ENCODE measurements around the gene ATP11A.

The ATP11A gene

DNA sequence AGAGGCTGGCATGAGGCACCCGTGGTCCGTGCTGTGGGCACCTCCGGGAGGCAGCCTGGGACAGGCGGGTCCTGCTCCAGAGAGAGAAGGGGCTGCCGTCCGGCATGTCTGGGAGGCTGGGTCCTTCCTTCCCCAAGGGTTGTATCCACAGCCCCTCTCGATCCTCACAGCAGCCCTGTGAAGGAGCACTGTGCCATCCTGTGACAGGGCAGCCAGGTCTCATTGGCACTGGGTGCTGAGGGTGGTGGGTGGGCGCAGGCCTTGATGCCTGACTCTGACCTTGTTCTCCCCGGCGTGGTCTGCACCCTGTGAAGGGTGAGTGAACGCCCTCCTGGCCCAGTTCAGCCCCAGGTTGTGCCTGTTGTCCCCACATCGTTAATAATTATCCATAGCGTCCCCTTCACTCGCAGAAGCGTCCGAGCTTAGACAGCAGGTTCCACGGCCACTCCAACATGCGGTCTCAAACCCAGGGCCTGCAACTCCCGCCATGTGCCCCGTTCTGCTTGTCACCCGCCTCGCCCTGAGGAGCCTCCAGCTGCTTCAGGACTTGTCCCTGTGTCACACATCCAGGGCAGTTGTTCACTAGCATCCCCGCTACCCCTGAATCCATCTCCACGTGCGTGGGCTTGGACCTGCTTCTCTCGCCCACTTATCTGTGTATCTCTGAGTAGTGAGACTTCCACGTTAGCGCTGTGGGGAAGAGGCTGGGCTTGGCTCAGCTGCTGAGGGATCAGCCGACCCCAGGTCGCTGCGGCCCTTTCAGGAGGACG, 10.6 kb downstream of the ATP11A start:
- DNase-seq (ENCODE audit: low read depth, low spot score), result no peak
- H3K9ac ChIP-seq (ENCODE audit: insufficient read length, low read depth), result no peak overlapping the region
- no peak overlapping the region for H3K4me3 ChIP-seq (ENCODE audit: insufficient read length, low read depth)
- no peak for TF ChIP-seq ZNF274 (IDR thresholded peaks at IDR 0.05; ENCODE audit: low read depth, low read length)
- TF ChIP-seq YY1 (IDR thresholded peaks at IDR 0.05; ENCODE audit: insufficient read depth, insufficient read length), result no peak
- TF ChIP-seq SUZ12 (IDR thresholded peaks at IDR 0.05; ENCODE audit: extremely low read depth, insufficient read depth, insufficient read length), result no peak
- H3K36me3 ChIP-seq (ENCODE audit: insufficient read depth, insufficient read length, low read length), result peaks cover 14% of the 10 kb centered on the region
- no peaks in the 10 kb centered on the region for H3K9me3 ChIP-seq (ENCODE audit: insufficient read depth, low read length)
- H3K4me1 ChIP-seq (ENCODE audit: insufficient read depth, insufficient read length), result peaks cover 13% of the 10 kb centered on the region
- H3K27me3 ChIP-seq (ENCODE audit: insufficient read depth, insufficient read length), result no peaks in the 10 kb centered on the region

DNA sequence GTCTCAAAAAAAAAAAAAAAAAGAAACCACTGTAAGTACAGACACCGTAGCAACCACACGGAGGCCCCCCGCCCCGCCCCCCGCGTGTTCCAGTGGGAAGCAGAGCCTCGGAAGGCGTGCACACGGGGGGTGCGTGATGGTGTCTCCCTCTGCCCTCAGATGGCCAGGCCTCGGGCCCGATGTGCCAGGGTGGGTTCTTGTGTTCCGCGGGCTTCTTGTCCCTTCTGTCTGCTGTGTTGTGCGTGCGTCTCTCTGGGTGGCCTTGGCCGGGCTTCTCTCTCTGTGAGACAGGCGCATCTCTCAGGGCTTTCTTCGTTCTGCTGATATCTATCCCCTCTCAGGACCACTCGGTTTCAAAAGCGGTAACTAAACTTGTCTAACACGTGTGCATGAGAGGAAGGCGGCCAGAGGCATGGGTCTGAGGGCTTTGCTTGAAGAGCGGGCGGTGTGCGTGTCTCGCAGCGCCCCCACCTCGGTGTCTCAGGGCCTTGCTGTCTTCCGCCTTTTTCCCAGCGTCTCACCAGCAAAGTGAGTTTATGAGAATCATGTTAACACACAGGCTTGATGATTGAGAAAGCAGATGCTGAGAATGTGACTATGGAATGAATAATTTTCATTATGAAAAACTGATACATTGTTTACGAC, 12.6 kb downstream of the ATP11A start:
- DNase-seq (ENCODE audit: low read depth, low spot score), result no peak
- no peak overlapping the region for H3K9ac ChIP-seq (ENCODE audit: insufficient read length, low read depth)

DNA sequence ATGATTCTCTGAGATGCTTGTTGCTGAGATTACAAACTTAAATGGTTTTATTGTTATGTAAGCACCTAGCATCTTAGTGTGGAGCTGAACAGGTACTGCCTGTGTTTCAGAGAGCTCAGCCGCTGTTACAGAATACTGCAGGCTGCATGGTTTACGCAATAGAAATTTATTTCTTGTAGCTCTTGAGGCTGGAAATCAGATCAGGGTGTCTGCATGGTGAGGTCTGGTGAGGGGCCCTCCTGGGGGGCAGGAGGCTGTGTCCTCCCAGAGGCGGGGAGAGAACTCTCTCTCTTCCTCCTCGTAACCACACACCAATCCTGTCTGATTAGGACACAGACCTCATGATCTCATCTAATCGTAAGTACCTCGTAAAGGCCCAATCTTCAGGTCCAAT, 13.1 kb downstream of the ATP11A start:
- Histone ChIP-seq H3K9ac (ENCODE audit: insufficient read length, low read depth) (no peak overlapping the region), H3K4me1 (ENCODE audit: insufficient read depth, insufficient read length) (peaks cover 13% of the 10 kb centered on the region), H3K9me3 (ENCODE audit: insufficient read depth, low read length) (no peaks in the 10 kb centered on the region), H3K27me3 (ENCODE audit: insufficient read depth, insufficient read length) (no peaks in the 10 kb centered on the region), H3K4me3 (ENCODE audit: insufficient read length, low read depth) (no peak overlapping the region), H3K36me3 (ENCODE audit: insufficient read depth, insufficient read length, low read length) (peaks cover 7% of the 10 kb centered on the region)
- DNase-seq (ENCODE audit: low read depth, low spot score), result no peak
- TF ChIP-seq ZNF274 (IDR thresholded peaks at IDR 0.05; ENCODE audit: low read depth, low read length) (no peak), SUZ12 (IDR thresholded peaks at IDR 0.05; ENCODE audit: extremely low read depth, insufficient read depth, insufficient read length) (no peak), YY1 (IDR thresholded peaks at IDR 0.05; ENCODE audit: insufficient read depth, insufficient read length) (no peak)

More for the DNA sequence above, 12.6 kb downstream of the ATP11A start:
- Histone ChIP-seq H3K9me3 (ENCODE audit: insufficient read depth, low read length) (no peaks in the 10 kb centered on the region), H3K4me1 (ENCODE audit: insufficient read depth, insufficient read length) (peaks cover 13% of the 10 kb centered on the region), H3K4me3 (ENCODE audit: insufficient read length, low read depth) (no peak overlapping the region), H3K36me3 (ENCODE audit: insufficient read depth, insufficient read length, low read length) (peaks cover 7% of the 10 kb centered on the region), H3K27me3 (ENCODE audit: insufficient read depth, insufficient read length) (no peaks in the 10 kb centered on the region)
- no peak for TF ChIP-seq ZNF274 (IDR thresholded peaks at IDR 0.05; ENCODE audit: low read depth, low read length)
- TF ChIP-seq YY1 (IDR thresholded peaks at IDR 0.05; ENCODE audit: insufficient read depth, insufficient read length), result no peak
- no peak for TF ChIP-seq SUZ12 (IDR thresholded peaks at IDR 0.05; ENCODE audit: extremely low read depth, insufficient read depth, insufficient read length)

DNA sequence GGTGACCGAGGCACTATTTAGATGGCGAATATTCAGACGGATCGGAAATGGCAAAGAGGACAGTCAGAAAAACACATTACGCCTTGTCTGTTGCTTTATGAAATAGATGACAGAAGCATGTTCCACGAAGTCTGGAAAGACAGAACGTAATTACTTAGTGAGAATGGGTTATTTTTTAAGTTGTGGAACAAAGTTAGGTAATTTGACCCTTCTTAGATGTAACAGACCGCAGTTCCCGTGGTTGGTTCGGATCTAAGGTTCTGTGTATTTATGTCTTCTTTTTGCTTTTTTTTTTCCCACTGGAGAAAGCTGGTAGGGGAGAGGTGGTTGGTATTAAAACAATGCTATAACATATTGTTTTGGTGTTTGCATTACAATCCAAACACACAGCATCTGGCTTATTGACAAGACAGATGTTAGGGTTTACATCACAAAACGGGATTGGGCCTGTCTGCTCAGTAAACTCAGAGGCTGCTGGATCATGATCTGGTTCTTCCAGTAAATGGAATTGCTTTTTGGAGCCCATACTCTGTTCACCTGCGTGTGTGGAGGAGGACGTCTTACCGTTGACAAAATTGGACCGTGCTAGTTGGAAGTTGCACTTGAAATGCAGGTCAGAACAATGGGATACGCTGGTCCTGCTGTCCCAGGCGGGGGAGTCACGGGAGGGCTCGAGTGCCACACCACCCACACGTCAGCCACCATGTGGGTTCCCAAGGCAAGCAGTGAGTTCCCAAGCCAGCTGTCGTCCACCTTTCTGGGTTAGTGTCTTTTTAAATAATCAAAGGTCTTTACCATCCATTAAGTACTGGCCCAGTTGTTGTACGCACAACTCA, 13.8 kb downstream of the ATP11A start:
- H3K9ac ChIP-seq (ENCODE audit: insufficient read length, low read depth), result no peak overlapping the region
- H3K27me3 ChIP-seq (ENCODE audit: insufficient read depth, insufficient read length), result no peaks in the 10 kb centered on the region
- no peak for TF ChIP-seq YY1 (IDR thresholded peaks at IDR 0.05; ENCODE audit: insufficient read depth, insufficient read length)
- TF ChIP-seq SUZ12 (IDR thresholded peaks at IDR 0.05; ENCODE audit: extremely low read depth, insufficient read depth, insufficient read length), result no peak
- TF ChIP-seq ZNF274 (IDR thresholded peaks at IDR 0.05; ENCODE audit: low read depth, low read length), result no peak
- no peaks in the 10 kb centered on the region for H3K9me3 ChIP-seq (ENCODE audit: insufficient read depth, low read length)
- no peak for DNase-seq (ENCODE audit: low read depth, low spot score)
- H3K4me3 ChIP-seq (ENCODE audit: insufficient read length, low read depth), result no peak overlapping the region
- H3K36me3 ChIP-seq (ENCODE audit: insufficient read depth, insufficient read length, low read length), result peaks cover 7% of the 10 kb centered on the region
- H3K4me1 ChIP-seq (ENCODE audit: insufficient read depth, insufficient read length), result peaks cover 16% of the 10 kb centered on the region

DNA sequence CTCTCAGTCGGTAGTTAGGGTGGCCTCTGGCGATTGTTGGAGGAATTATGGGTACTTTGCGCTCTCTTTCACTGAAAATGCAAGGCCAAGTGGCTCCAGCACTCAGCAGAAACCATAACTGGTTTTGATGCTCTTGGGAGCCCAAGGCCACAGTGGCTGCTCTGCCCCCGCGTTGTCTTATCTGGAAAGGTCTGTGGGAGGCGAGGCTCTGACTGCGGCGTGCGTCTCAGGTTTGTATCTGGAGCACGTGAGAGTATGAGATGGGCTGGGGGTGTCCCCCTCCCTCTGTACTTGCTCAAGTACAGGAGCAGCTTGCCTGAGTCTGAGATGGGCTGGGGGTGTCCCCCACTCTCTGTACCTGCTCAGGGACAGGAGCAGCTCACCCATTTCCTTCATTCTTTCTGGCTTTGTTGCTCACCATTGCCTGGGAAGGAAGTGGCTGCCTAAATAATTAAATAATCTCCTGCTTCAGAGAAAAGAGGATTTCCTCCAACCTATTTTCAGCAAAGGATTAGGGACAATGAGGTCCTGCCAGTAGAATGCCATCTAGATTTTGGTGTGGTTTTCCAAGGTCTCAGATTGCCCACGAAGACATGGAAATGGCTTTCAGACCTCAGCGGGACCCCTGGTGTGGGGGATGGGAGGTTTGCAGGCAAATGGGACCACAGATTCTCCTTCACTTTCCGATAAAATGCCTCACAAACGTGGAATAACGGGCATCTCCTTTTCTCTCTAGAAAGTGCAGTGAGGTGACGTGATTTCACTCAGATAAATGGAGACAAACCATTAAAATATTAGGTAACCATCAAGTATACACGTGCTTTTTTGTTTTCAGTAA, 14.7 kb downstream of the ATP11A start:
- Histone ChIP-seq H3K27me3 (ENCODE audit: insufficient read depth, insufficient read length) (no peaks in the 10 kb centered on the region), H3K36me3 (ENCODE audit: insufficient read depth, insufficient read length, low read length) (peaks cover 7% of the 10 kb centered on the region), H3K9me3 (ENCODE audit: insufficient read depth, low read length) (no peaks in the 10 kb centered on the region), H3K9ac (ENCODE audit: insufficient read length, low read depth) (no peak overlapping the region), H3K4me3 (ENCODE audit: insufficient read length, low read depth) (no peak overlapping the region), H3K4me1 (ENCODE audit: insufficient read depth, insufficient read length) (peaks cover 16% of the 10 kb centered on the region)
- DNase-seq (ENCODE audit: low read depth, low spot score), result no peak
- TF ChIP-seq ZNF274 (IDR thresholded peaks at IDR 0.05; ENCODE audit: low read depth, low read length), result no peak
- TF ChIP-seq YY1 (IDR thresholded peaks at IDR 0.05; ENCODE audit: insufficient read depth, insufficient read length), result no peak
- no peak for TF ChIP-seq SUZ12 (IDR thresholded peaks at IDR 0.05; ENCODE audit: extremely low read depth, insufficient read depth, insufficient read length)

DNA sequence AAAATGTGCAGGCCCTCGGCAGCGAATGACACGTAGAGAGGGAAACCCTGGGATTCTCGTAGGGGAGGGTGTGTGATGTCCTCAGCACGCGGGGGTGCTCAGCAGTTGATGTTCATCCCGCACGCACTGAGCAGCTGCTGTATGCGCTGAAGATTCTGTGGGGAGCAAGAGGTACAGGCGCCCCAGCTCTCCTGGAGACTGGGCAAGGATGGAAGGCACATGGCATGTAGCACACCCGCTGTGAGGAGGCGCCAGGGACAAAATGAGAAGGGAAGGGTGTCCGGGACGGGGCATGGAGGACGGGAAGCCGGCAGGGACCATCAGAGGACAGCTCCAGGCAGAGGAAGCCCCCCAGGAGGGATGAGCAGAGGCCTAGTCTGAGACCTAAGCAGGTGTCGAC, 15.4 kb downstream of the ATP11A start:
- Histone ChIP-seq H3K4me1 (ENCODE audit: insufficient read depth, insufficient read length) (peaks cover 22% of the 10 kb centered on the region), H3K4me3 (ENCODE audit: insufficient read length, low read depth) (no peak overlapping the region), H3K27me3 (ENCODE audit: insufficient read depth, insufficient read length) (no peaks in the 10 kb centered on the region), H3K36me3 (ENCODE audit: insufficient read depth, insufficient read length, low read length) (peaks cover 7% of the 10 kb centered on the region), H3K9ac (ENCODE audit: insufficient read length, low read depth) (no peak overlapping the region), H3K9me3 (ENCODE audit: insufficient read depth, low read length) (no peaks in the 10 kb centered on the region)
- TF ChIP-seq SUZ12 (IDR thresholded peaks at IDR 0.05; ENCODE audit: extremely low read depth, insufficient read depth, insufficient read length) (no peak), ZNF274 (IDR thresholded peaks at IDR 0.05; ENCODE audit: low read depth, low read length) (no peak), YY1 (IDR thresholded peaks at IDR 0.05; ENCODE audit: insufficient read depth, insufficient read length) (no peak)
- no peak for DNase-seq (ENCODE audit: low read depth, low spot score)

Data from NT2/D1 (cell line).